GM19397 (cell line): ENCODE results near the gene ATOX1.
A peak's percentile ranks its signal among the peaks of the same experiment; 100 is the strongest.
"Not testable (repeated sequence)": the region's sequence is repeated elsewhere in the genome, so short reads cannot be mapped to it uniquely, and the experiment has no call there.

Experiments used
- ATAC-seq: cut with Tn5 transposase; IDR thresholded peaks from one replicate; pipeline ENCODE4 v1.9.1; 2021; ENCODE audit warnings: mild to moderate bottlenecking, moderate library complexity; ENCODE audit not compliant: unreplicated experiment

The ATOX1 gene, protein sequence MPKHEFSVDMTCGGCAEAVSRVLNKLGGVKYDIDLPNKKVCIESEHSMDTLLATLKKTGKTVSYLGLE

DNA sequence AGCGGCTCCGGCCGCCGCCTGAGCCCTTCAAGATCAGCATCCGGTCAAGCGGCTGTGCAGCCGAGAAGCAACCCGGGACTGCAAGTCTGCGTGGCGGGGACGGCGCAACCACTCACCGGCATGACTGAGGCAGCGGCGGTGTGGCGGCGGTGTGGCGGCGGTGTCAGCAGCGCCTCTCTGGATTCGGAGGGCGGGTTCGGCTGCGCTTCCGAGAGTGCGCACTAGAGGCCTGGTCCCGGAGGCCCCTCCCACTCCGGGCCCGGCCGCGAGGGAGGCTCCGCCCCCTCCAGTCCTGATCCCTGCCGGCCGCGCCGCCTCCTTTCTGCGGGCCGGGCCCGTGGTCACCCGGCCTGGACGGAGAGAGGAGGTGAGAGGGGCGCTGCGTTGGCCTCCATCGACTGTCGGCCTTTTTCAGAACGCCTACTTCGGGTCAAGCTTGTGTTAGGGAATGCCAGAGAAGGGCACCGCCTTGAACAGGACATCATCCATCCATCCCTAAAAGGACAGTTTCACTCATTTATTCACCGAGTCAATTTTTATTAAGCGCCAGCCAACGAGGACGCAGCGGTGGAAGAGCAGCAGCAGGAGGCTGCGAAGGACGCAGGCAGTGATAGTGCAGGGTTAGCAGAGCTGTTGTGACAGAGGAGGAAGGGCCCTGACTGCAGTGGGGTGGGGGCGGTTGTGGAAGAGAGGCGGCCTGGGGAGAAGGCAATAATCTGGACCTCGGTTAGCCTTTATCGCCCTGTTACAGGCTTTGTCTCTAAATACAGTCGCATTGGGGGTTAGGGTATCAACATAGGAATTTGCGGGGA lies at the start of gene ATOX1:
TSS of gene ATOX1 (minus strand) at position 202 of the 812 bp plus-strand sequence. CDS start at position 122, 80 bp downstream.
- peak; percentile 96 for ATAC-seq

DNA sequence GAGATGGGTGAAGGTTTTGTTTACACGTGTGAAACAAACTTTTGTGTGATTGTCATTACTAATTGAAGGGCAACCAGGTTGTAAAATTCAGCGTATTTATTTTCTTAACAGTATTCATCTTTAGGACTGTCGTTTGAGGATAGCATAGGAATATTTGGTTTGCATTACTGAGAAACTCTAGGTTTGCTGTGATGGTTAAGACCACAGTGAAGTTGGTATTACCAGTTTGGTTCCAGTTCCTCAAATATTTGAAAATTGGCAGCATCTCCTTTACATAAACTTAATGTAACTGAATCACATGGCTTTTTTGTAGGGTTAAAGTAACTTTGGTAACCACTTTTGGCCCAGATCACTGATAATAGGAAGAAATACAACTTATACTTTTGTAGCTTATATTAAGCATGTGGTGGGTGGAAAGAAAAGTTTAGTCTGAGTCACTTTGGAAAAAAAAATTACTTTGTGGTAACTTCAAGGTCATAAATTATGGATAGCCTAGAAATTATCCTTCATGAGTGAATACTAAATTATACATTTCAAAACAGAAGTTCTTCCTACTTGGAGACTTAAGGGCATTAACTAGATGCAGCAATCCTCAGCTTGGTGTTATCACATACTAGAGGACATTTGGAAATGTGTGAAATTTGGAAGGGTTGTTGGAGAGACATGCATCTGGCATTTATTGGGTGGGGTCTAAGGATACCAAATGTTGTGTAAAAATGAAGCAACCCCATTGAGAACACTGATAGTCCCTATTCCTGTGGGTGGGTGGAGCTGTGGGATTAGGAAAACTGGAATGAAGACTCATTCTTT lies 47.2 kb upstream of the ATOX1 start:
- no peak for ATAC-seq

DNA sequence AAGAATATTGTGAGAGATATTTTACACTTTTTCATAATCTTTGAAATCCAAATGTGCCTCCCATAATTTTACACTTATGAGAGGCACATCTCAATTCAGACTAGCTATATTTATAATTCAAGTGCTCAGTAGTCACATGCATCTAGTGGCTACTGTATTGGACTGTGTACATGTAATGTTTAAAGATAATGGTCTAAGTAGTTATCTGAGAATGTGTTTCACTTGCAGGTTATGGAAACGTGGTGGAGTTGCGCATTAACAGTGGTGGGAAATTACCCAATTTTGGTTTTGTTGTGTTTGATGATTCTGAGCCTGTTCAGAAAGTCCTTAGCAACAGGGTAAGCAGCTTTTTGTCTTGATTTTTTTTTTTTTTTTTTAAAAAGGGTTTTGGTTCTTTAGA lies 42.1 kb upstream of the ATOX1 start:
- no peak for ATAC-seq

DNA sequence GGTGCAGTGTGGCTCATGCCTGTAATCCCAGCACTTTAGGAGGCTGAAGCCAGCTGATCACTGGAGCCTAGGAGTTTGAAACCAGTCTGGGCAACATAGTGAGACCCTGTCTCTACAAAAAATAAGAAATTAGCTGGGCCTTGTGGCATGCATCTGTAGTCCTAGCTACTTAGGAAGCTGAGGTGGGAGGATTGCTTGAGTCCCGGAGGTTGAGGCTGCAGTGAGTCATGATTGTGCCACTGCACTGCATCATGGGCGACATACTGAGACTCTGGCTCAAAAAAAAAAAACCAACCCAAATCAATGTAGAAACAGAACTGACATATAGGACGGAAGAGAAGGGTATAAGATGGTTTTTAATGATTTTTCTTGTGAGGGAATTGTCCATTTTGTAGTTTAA lies 41.0 kb upstream of the ATOX1 start:
- no peak for ATAC-seq

DNA sequence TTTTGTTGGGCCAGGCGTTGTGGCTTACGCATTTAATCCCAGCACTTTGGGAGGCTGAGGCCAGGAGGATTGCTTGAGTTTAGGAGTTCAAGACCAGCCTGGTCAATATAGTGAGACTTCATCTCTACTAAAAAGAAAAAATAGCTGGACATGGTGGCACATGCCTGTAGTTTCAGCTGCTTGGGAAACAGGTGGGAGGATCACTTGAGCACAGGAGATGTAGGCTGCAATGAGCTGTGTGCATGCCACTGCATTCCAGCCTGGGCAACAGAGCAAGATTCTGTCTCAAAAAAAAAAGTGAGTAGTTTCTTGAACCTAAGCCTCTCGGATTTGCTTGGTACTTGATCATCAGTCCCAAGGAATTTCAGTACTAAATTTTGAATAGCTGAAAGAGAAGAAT lies 40.2 kb upstream of the ATOX1 start:
- no peak for ATAC-seq

DNA sequence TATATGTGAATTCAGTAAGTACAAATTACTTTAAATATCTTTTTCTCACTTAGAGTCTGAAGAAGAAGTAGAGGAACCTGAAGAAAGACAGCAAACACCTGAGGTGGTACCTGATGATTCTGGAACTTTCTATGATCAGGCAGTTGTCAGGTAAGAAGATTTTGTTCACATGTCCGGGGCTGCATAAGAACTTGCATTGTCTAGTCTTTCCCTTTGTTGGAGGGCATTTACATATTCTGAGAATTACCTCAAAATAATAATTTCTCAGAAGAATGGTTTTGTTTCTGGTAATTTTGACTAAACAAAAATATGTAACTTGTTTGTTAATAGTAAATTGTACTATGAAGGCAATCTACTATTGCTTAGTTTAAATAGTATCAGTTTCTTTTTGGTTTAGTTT lies 37.0 kb upstream of the ATOX1 start:
- ATAC-seq = no peak

DNA sequence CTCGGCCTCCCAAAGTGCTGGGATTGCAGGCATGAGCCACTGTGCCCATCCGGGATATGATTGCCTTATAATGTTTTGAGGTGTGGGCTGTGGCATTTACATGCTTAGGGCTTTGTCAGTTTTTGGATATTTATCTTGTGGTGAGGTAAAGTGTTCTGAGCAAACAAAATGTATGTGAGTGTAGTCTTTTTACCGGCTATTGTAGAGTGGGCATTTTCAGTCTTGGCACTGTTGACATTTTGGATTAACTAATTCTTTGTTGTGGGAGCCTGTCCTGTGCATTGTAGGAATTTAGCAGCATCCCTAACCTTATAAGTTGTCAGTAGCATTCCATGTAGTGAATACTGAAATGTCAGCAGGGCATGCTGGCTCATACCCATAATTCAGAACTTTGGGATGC lies 34.9 kb upstream of the ATOX1 start:
- no peak for ATAC-seq

DNA sequence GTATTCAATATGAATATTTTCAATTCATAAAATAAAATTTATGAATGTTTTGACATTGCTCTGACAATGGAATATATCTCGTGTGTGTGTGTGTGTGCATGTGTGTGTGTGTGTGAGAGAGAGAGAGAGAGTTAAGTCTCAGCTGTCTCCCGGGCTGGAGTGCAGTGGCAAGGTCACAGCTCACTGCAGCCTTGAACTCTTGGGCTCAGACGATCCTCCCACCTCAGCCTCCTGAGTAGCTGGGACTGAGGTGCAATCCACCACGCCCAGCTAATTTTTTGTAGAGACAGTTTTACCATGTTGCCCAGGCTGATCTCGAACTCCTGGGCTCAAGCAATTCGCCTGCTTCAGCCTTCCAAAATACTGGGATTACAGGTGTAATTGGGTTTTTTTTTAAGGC lies 29.4 kb upstream of the ATOX1 start:
- no peak for ATAC-seq

DNA sequence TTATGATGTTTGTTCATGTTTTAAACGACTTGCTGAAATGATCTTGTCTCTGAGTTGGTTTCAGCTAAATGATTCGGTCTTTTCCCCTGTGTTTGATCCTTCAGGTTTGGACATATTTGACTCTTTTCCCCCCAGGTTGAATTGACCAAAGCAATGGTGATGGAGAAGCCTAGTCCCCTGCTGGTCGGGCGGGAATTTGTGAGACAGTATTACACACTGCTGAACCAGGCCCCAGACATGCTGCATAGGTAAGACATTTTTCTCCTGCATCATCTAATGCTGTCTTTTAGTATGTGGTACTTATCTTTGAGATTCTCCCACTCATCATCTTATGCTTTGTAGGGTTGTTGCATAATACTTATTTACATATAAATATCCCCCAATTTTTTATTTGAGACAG lies 28.0 kb upstream of the ATOX1 start:
- no peak for ATAC-seq

DNA sequence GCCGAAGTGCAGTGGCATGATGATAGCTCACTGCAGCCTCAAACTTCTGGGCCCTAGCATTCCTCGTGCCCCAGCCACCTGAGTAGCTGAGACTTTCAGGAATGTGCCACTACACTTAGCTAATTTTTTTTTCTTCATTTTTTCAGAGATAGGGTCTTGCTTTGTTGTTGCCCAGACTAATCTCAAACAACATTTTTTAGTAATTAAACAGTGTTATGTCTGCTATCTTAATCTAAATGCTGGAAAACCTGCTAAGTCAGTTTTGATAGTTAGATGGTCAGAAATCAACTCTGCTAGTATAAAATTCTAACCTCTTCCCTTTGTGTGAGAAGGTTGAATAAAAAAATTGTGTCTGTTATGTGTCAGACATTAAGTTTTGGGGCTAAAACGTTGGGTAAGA lies 25.7 kb upstream of the ATOX1 start:
- no peak for ATAC-seq

DNA sequence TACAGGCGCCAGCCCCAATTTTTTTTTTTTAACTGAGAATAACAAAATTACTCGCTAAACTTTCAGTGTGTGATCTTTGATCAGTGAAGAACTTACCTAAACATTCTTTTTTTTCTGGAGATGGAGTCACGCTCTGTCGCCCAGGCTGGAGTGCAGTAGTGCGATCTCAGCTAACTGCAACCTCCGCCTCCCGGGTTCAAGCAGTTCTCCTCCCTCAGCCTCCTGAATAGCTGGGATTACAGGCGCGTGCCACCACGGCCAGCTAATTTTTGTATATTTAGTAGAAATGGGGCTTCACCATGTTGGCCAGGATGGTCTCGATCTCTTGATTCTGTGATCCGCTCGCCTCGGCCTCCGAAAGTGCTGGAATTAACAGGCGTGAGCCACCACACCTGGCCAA lies 25.2 kb upstream of the ATOX1 start:
- not testable (repeated sequence) for ATAC-seq

DNA sequence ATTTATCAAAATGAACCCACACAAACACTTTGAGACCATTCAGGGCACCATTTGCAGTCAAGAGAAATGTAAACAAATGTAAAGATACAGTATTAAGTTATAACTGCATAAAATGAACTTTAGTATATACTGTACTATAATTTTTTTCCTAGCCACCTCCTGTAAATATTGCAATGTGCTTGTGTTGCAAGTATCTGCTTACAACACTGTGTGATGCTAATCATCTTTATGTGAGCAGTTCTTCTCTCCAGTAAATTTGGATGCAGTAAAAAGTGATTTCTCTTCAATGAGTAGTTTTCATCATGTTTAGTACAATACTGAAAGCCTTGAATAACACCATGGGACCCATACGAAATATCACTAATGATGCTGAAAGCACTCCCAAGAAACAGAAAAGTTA lies 22.8 kb upstream of the ATOX1 start:
- no peak for ATAC-seq

DNA sequence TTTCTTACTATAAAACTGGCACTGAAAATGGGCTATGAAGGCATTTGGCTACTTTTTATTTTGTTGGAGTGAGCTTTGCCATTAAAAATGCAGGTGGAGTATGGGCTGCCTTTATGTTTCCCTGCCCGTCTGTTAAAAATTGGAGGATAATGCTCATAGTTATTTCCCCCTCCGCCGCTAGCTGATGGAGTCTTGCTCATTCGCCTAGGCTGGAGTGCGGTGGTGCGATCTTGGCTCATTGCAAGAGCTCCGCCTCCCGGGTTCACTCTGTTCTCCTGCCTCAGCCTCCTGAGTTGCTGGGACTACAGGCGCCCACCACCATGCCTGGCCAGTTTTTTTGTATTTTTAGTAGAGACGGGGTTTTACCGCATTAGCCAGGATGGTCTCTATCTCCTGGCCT lies 21.9 kb upstream of the ATOX1 start:
- ATAC-seq = no peak

DNA sequence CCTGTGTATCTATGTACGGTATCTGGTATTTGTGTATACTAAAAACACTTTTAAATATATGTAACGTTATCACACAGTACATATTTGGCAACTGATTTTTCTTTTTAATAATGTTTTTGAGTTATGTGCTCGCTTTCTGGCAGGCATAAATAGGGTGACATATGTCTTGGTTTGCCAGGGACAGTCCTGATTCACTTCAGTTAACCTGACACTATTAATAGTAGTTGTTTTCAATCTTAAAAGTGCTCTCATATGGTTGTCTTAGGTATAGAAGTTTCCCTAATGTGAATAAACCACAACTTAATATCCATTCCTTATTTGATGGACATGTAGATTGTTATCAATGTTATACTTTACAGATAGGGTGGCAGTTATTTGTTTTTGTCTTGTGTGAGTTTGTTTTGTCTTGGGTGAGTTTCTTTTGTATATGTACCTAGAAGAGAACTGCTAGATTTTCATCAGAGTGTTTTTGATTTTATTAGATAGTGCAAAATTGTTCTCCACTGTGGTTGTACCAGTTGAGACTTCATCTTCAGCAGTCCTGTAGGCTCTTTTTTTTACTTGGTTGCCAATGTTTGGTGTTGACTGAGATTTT lies 21.2 kb upstream of the ATOX1 start:
- ATAC-seq = no peak

DNA sequence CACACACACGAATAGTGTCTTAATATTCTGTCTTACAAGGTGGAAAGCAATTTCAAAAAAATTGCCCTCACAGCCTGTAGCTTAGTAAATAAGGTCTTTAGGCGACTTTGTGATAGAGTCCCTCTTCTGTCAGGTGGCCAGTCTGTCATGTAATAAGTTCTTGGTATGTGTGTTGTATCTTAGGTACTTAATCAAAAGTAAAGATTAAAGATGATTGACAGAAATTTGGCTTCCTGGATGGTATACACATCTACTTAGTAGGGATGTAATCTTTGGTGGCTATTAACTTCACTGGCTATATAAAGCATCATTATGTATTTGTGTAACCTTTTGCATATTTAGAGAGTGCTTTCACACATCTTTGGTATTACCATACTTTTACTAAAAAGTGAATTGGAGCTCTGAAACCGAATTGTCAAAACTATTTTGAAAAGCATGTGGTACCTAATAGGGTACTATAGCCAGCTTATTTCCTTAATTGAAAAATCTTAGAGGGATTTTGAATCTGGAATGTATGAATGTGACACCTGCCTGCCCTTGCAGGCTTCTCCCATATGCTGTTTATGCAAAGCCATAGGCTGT lies 16.7 kb upstream of the ATOX1 start:
- ATAC-seq = no peak

DNA sequence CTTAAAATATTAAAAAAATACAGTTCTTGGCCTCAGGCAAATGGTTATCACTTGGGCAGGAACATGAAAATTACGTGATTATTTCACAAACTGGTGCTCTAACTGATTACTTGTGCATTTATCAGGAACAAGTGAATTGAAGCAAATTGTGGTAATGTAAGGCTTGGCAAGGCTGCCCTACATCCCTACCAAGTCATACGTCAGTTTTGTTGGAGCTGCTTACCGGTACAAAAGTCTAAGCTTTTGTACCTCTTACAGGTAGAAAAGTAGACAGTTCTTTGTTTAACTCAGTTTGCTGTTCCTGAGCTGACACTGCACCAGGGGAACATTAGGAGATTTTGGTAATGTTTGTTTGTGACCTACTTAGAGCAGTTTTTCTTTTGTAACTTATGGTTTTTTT lies 15.5 kb upstream of the ATOX1 start:
- ATAC-seq = no peak

DNA sequence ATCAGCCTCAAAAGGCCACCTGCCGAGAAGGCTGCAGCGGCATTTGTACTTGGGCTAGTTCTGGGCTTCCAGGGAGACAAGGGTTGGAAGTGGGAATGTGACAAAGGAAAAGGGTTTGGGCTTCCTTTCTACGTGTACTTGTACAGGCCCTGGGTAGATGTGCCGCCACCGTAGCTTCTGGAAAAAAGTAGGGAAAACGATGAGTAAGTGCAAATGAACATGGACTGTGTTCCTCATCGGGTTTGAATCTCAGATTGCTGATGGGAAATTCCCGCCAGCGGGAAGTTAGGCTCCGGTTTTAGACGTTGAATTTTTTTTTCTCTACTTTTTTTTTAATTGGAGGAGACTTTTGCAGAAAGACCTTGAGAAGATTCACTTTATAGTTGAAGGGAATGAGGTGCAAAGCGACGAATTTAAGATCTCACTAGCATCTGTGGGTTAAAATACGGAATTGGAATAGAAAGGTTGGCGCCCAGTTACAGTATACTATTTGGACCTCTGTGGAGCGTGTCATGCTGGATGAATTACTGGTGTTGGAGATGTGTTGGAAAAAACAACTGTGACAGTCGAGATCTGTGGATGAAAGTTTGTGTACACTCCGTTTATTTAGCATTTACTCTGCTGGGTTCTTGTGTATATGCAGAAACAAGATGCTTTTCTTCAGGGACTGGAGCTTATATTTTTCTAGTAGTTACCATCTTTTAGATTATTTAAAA lies 14.6 kb upstream of the ATOX1 start:
- ATAC-seq = no peak

DNA sequence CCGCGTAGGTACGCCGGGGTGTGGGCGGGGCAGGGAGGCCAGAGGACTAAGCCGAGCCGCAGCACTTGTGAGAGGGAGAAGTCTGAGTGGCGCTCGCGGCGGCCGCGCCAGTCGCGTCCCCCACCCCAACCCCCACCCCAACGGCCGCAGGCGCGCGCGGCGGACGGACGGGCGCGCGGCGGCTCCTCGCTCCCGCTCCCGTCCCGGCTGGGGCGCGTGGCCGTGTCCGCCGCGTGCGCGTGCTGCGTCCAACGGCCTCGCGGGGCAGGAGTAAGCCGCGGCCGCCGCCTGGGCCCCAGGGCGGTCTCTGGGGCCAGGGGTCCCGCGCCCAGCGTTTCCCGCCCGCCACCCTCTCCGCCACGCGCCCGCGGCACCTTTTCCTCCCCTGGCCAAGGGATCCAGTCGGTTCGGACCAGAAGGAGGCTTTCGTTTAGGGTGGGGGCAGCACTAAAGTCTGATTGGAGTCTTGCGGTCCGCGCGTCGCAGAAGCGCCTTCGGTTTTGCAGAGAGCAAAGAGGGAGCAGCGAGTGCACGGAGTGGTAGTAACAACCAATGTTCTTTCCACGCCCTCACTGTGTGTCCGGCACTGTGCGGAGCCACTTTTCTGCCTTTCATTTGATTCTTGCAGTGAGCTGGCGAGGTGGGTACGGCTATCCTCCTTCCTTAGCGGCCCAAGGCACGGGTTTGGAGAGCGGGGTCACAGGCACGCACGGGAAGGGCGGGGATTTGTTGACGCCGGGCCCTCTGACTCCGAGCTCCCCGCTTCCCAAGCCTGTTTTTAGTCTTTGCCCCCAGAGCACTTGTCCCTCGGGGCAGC lies 13.8 kb upstream of the ATOX1 start:
- ATAC-seq = peak; percentile 2

DNA sequence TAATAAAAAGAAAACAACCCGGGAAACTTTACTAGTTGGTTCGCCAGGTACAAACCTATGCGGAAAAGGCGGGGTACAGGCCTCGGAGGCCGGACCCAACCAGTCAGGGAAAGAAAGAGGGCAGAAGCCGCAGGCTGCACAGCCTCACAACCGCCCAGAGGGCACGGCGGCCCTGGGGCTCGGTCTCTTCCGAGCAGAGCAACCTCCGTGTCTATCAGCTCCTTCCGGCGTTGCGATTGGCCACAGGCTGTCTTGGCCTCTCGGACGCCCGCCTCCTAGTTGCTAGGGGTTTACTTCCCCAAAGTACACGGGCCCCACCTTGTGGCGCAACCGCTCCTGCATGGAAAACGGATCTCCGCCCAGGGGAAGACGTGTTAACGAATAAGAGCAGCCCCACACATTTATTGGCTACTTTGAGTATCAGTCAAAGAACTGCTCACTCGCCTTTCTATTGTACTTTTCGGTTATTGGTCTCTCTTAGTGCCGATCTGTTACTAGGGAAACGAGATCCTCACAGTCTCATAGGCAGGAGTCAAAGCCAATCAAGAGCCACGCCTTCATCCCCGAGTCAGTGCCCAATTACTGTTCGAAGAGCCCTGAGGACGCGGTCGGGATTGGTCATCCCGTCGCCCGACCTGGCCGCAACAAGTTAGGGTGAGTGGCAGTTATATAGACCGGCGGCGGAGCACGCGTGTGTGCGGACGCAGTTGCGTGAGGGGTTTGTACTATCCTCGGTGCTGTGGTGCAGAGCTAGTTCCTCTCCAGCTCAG lies 13.0 kb upstream of the ATOX1 start, which contains the start of gene G3BP1:
TSS of gene G3BP1 (plus strand) at position 696 of the 770 bp plus-strand sequence. CDS start 14,667 bp downstream, outside the sequence.
- ATAC-seq = peak; percentile 78
